Left lung (tissue), 10 donors: ENCODE results near the gene COL4A2. TPM values are rescaled to one million over a fixed set of nuclear protein-coding genes. Genes with fewer than 3 reads are reported as not detected.
"Not testable (repeated sequence)": the region's sequence is repeated elsewhere in the genome, so short reads cannot be mapped to it uniquely, and the experiment has no call there.

Experiments used
- ATAC-seq: fragments of 200-7000 bp; cut with Tn5 transposase; one replicate; pipeline ENCODE4 v1.9.1; 2020; ENCODE audit warnings: moderate library complexity
- DNase-seq, 4 donors: peaks; one replicate each; pipeline ENCODE4 v3.0.0-alpha.2; 2013 to 2020
- H3K27ac ChIP-seq, 2 donors: fragments of 200-600 bp; sonication (generic) in 1 of 2; one replicate each; pipeline versions ENCODE4 v1.5.0 to v1.8.0; 2020 to 2021
- H3K27me3 ChIP-seq, 2 donors: fragments of 200-600 bp; sonication (generic) in 1 of 2; one replicate each; pipeline versions ENCODE4 v1.5.0 to v1.8.0; 2020 to 2021
- H3K36me3 ChIP-seq, 2 donors: fragments of 200-600 bp; sonication (generic) in 1 of 2; one replicate each; pipeline versions ENCODE4 v1.5.0 to v1.8.0; 2020 to 2021
- H3K4me1 ChIP-seq, 2 donors: fragments of 200-600 bp; one replicate each; pipeline ENCODE4 v1.8.0; 2021
- H3K4me3 ChIP-seq, 2 donors: fragments of 200-600 bp; sonication (generic) in 1 of 2; one replicate each; pipeline versions ENCODE4 v1.5.0 to v1.8.0; 2020 to 2021; ENCODE audit warnings: mild to moderate bottlenecking in 1 of 2
- H3K9me3 ChIP-seq, 2 donors: fragments of 200-600 bp; sonication (generic) in 1 of 2; one replicate each; pipeline versions ENCODE4 v1.5.0 to v1.8.0; 2020 to 2021
- CTCF ChIP-seq, 2 donors: fragments of 200-600 bp; sonication (generic) in 1 of 2; IDR thresholded peaks; one replicate each; pipeline versions ENCODE4 v1.5.0 to v1.8.0; 2021; ENCODE audit warnings: antibody characterized with exemption in 2 of 2
- intact Hi-C, 2 donors: fragments of 100-400 bp; cut with DNase I; formaldehyde crosslinking; loops; one replicate each; pipeline versions ENCODE4 v1.11.2 to v1.14.2; 2022
- polyA plus RNA-seq, 6 donors: library from polyadenylated mRNA; unstranded; fragments of 120-200 nt; gene quantifications; one replicate each; pipeline ENCODE4 v1.2.1, GENCODE V29; 2013; ENCODE audit not compliant: insufficient read length in 6 of 6
- total RNA-seq, 2 donors: library from RNA; stranded (reverse); fragmentation: NEBNext Ultra II Directional; extraction: Animal tissue kit (Norgen Biotek cat#: 25700); gene quantifications; one replicate each; pipeline ENCODE4 v1.2.1, GENCODE V29; 2021
- donor health status: DM: no; HTN: yes; CAD: no.
- donor health status: DM: no; HTN: no; CAD: no.

Gene COL4A2
- total and polyA plus RNA-seq, 8 donors: 307 to 638 (median 395) TPM

GRCh38 chr13:110484290-110485048, 177.4 kb downstream of the COL4A2 start:
- Histone ChIP-seq H3K4me1 (no peaks in the 10 kb centered on the region), H3K27me3 (no peaks in the 10 kb centered on the region), H3K9me3 (no peaks in the 10 kb centered on the region), H3K4me3 (no peak overlapping the region), H3K27ac (no peak overlapping the region), H3K36me3 (peaks cover 0 to 75% of the 10 kb centered on the region in 2 donors)
- ATAC-seq (no peak), DNase-seq (no peak)
- no peak for TF ChIP-seq CTCF (IDR thresholded peaks at IDR 0.05)
- intact Hi-C loops: no loop called here

GRCh38 chr13:110485604-110486003, 178.5 kb downstream of the COL4A2 start:
- Histone ChIP-seq H3K36me3 (peaks cover 0 to 79% of the 10 kb centered on the region in 2 donors), H3K4me3 (no peak overlapping the region), H3K9me3 (no peaks in the 10 kb centered on the region), H3K27ac (no peak overlapping the region), H3K4me1 (no peaks in the 10 kb centered on the region), H3K27me3 (no peaks in the 10 kb centered on the region)
- no peak for TF ChIP-seq CTCF (IDR thresholded peaks at IDR 0.05)
- DNase-seq: no peak
- intact Hi-C loops: no loop called here
- no peak for ATAC-seq

GRCh38 chr13:110486061-110486715, 179.1 kb downstream of the COL4A2 start:
- TF ChIP-seq CTCF (IDR thresholded peaks at IDR 0.05): no peak
- ATAC-seq (no peak), DNase-seq (no peak)
- no peaks in the 10 kb centered on the region for H3K27me3 ChIP-seq
- H3K36me3 ChIP-seq: peaks cover 0 to 84% of the 10 kb centered on the region in 2 donors
- no peaks in the 10 kb centered on the region for H3K4me1 ChIP-seq
- H3K4me3 ChIP-seq: no peak overlapping the region
- no peaks in the 10 kb centered on the region for H3K9me3 ChIP-seq
- H3K27ac ChIP-seq: no peak overlapping the region
- intact Hi-C loops: no loop called here

- DNase-seq, ATAC-seq, H3K4me1 ChIP-seq, H3K4me3 ChIP-seq, H3K9me3 ChIP-seq, intact Hi-C loops, H3K27me3 ChIP-seq, H3K27ac ChIP-seq: not testable (repeated sequence)
- peaks cover 0 to 90% of the 10 kb centered on the region in 2 donors for H3K36me3 ChIP-seq
Measured at GRCh38 chr13:110486880-110487279, 179.8 kb downstream of the COL4A2 start.

GRCh38 chr13:110490009-110490770, 183.1 kb downstream of the COL4A2 start:
- Histone ChIP-seq H3K9me3 (no peaks in the 10 kb centered on the region), H3K4me3 (no peak overlapping the region), H3K36me3 (peaks cover 0 to 85% of the 10 kb centered on the region in 2 donors), H3K4me1 (no peaks in the 10 kb centered on the region), H3K27ac (no peak overlapping the region), H3K27me3 (no peaks in the 10 kb centered on the region)
- DNase-seq (no peak), ATAC-seq (no peak)
- intact Hi-C loops: no loop called here
- no peak for TF ChIP-seq CTCF (IDR thresholded peaks at IDR 0.05)
